GM12878 (cell line): ENCODE results near the gene GGTLC2. TPM values are rescaled to one million over a fixed set of nuclear protein-coding genes. Genes with fewer than 3 reads are reported as not detected.

Experiments
- ATAC-seq: fragments of 200-7000 bp; cut with Tn5 transposase; 3 replicates; pipeline ENCODE4 v1.9.1; 2020; ENCODE audit warnings: mild to moderate bottlenecking, moderate library complexity
- BruUV-seq: library from RNA; stranded (reverse); fragments of 400-500 nt; replicated peaks from 2 replicates; lab custom pipeline; 2021; lab: Mats Ljungman, UMichigan
- CTCF ChIA-PET: fragments of 300-600 bp; sonication (Branson Sonifier 250); formaldehyde crosslinking; extraction: SDS; loops from one replicate; lab custom pipeline; 2021; ENCODE audit warnings: inconsistent platforms; lab: Yijun Ruan, JAX
- POLR2A ChIA-PET: fragments of 350-600 bp; formaldehyde crosslinking; extraction: SDS; loops from one replicate; lab custom pipeline; 2021; ENCODE audit warnings: inconsistent platforms; lab: Charles Lee
- RAD21 ChIA-PET: fragments of 300-600 bp; sonication (Branson Sonifier 250); formaldehyde crosslinking; loops from one replicate; lab custom pipeline; 2023; ENCODE audit warnings: antibody characterized with exemption; ENCODE audit not compliant: unreplicated experiment; lab: Charles Lee
- SMC1A ChIA-PET: fragments of 300-600 bp; sonication (Branson Sonifier 250); formaldehyde crosslinking; loops from one replicate; lab custom pipeline; 2023; ENCODE audit not compliant: unreplicated experiment, uncharacterized antibody; lab: Charles Lee
- DNase-seq: peaks from one replicate; pipeline ENCODE4 v3.0.0-alpha.2; 2011; ENCODE audit warnings: low read depth, low spot score
- FAIRE-seq: peaks from 3 replicates; lab custom pipeline; 2011; peaks lifted over from hg19 to GRCh38; lab: Jason Lieb, UNC
- H2AFZ ChIP-seq: 2 replicates; pipeline ENCODE4 v1.6.0; 2011; ENCODE audit warnings: low read depth, low read length, control low read depth; ENCODE audit not compliant: control insufficient read depth
- H3K27ac ChIP-seq: 2 replicates; pipeline ENCODE4 v1.5.1; 2011; ENCODE audit warnings: control low read depth; ENCODE audit not compliant: control insufficient read depth, insufficient read depth
- H3K27me3 ChIP-seq, 2 experiments: replicated peaks in 1 of 2; 2 replicates each; pipeline versions ENCODE4 v1.6.0 to v1.6.1; 2011; ENCODE audit warnings: low read length in 1 of 2; ENCODE audit not compliant: control insufficient read depth in 2 of 2, insufficient read depth in 2 of 2
- H3K36me3 ChIP-seq, 2 experiments: 2 replicates each; pipeline ENCODE4 v1.5.1; 2011; ENCODE audit warnings: low read length in 1 of 2; ENCODE audit not compliant: control insufficient read depth in 2 of 2, insufficient read depth in 2 of 2
- H3K4me1 ChIP-seq: 2 replicates; pipeline ENCODE4 v1.6.1; 2011; ENCODE audit warnings: mild to moderate bottlenecking, low read length, moderate library complexity, mixed read lengths; ENCODE audit not compliant: control insufficient read depth, insufficient read depth
- H3K4me2 ChIP-seq: 2 replicates; pipeline ENCODE4 v1.6.0; 2011; ENCODE audit warnings: control low read depth; ENCODE audit not compliant: control insufficient read depth, insufficient read depth
- H3K4me3 ChIP-seq: fragments of 200-600 bp; sonication (generic); 2 replicates; pipeline ENCODE4 v1.5.1; 2016
- H3K79me2 ChIP-seq: 2 replicates; pipeline ENCODE4 v1.6.0; 2011; ENCODE audit warnings: low read length; ENCODE audit not compliant: control insufficient read depth, insufficient read depth
- H3K9ac ChIP-seq: 2 replicates; pipeline ENCODE4 v1.8.0; 2011; ENCODE audit warnings: low read length, control low read depth, mixed read lengths; ENCODE audit not compliant: control insufficient read depth, insufficient read depth
- H3K9me3 ChIP-seq: replicated peaks from 3 replicates; pipeline ENCODE4 v1.5.1; 2011; ENCODE audit warnings: mild to moderate bottlenecking, low read length; ENCODE audit not compliant: control insufficient read depth, insufficient read depth
- H4K20me1 ChIP-seq: 2 replicates; pipeline ENCODE4 v1.6.0; 2011; ENCODE audit not compliant: control insufficient read depth, insufficient read depth
- SPI1 ChIP-seq: IDR thresholded peaks from 2 replicates; pipeline ENCODE4 v1.6.1; 2011; ENCODE audit warnings: low read depth, mild to moderate bottlenecking, low read length, moderate library complexity, borderline replicate concordance; ENCODE audit not compliant: insufficient read depth
- ZNF687 ChIP-seq: fragments of 450-650 bp; IDR thresholded peaks from 2 replicates; pipeline ENCODE4 v1.6.1; 2017; ENCODE audit warnings: mild to moderate bottlenecking, moderate library complexity
- WGBS: methylation state at CpG from one replicate; pipeline ENCODE4 v1.1.6; 2016; ENCODE audit warnings: low lambda C conversion rate; ENCODE audit not compliant: insufficient replicate concordance, insufficient coverage; ENCODE audit errors: missing lambda C conversion rate; 5-methylcytosine and 5-hydroxymethylcytosine counted together
- in situ Hi-C: fragments of 300-500 bp; cut with MboI; formaldehyde crosslinking; loops from 9 replicates; pipeline ENCODE4 v1.14.3; 2018; ENCODE audit warnings: mixed read lengths
- intact Hi-C: fragments of 100-400 bp; cut with micrococcal nuclease; formaldehyde crosslinking; loops from one replicate; pipeline ENCODE4 v1.14.2; 2022; ENCODE audit not compliant: unreplicated experiment
- polyA plus RNA-seq, 11 experiments: library from polyadenylated mRNA; depleted of rRNA in 4 of 11; unstranded in 6 of 11; stranded (reverse) in 5 of 11; fragments of >200 nt; fragmentation: Nextera tagmentation in 4 of 11; fragmentation: Illumina TruSeq in 1 of 11; extraction: Ambion mirVana in 4 of 11; extraction: Trizol in 1 of 11; gene quantifications; 1 replicate in 1 of 11; 2 replicates in 10 of 11; pipeline versions ENCODE4 v1.2.1 to v1.2.3, GENCODE V29; 2011 to 2016; ENCODE audit warnings: inconsistent platforms in 2 of 11, missing spikeins in 2 of 11, low read depth in 1 of 11
- total RNA-seq, 4 experiments: library from RNA; depleted of rRNA in 3 of 4; stranded (reverse); fragments of >200 nt in 3 of 4; fragmentation: Illumina TruSeq in 1 of 4; extraction: Trizol in 1 of 4; gene quantifications; 2 replicates each; pipeline versions ENCODE4 v1.2.1 to v1.2.3, GENCODE V29; 2013 to 2021

GGTLC2 gene
- total and polyA plus RNA-seq, 10 of the 15 experiments (the other 5 are each of a cell fraction or from before 2014, with no cell fraction given): not detected

- intact Hi-C loops (no loop called here), in situ Hi-C loops (no loop called here)
- DNase-seq (no peak), ATAC-seq (peak; percentile 71), FAIRE-seq (no peak)
- H3K36me3 ChIP-seq: no peaks in the 10 kb centered on the region
- no peaks in the 10 kb centered on the region for H4K20me1 ChIP-seq
- peak overlapping the region; percentile 27; the same call in 1 of the 2 replicates for H3K9ac ChIP-seq
- H3K4me1 ChIP-seq: peaks cover 14% of the 10 kb centered on the region
- 39% methylated on average over 3 of the region's 3 CpGs for WGBS
- no peaks in the 10 kb centered on the region for H3K9me3 ChIP-seq
- peak overlapping the region; percentile 22; the same call in 1 of the 2 replicates for H3K4me3 ChIP-seq
- H3K79me2 ChIP-seq: no peaks in the 10 kb centered on the region
- ChIA-PET RAD21 (interaction anchor here (1.2 to 1.3 kb wide), 2 partner anchors 9 to 12 kb away, joined by 4 to 5 read pairs; no protein-coding TSS in a partner anchor), SMC1A (interaction anchor here (0.6 to 1.8 kb wide), 3 partner anchors 14 to 19 kb away, joined by 3 to 5 read pairs (median 4); no protein-coding TSS in a partner anchor), CTCF (interaction anchor here (0.9 to 3.6 kb wide), 7 partner anchors 9 to 195 kb away, joined by 3 to 10 read pairs (median 5); no protein-coding TSS in a partner anchor), POLR2A (interaction anchor here (1.0 kb wide), 1 partner anchor 9 kb away, joined by 3 read pairs; no protein-coding TSS in a partner anchor)
- BruUV-seq: no TSS peak
- peak overlapping the region; percentile 68 for H3K27ac ChIP-seq
- H2AFZ ChIP-seq: no peak overlapping the region; the same call in 1 of the 2 replicates
- H3K4me2 ChIP-seq: peak overlapping the region; percentile 63
- TF ChIP-seq ZNF687 (no peak), SPI1 (peak; percentile 29; the same call in 1 of the 2 replicates)
- no peaks in the 10 kb centered on the region for H3K27me3 ChIP-seq
These were observed 39.9 kb upstream of the GGTLC2 start for GRCh38 chr22:22604326-22605073.
